ACHN (cell line): Measurements from ENCODE around the gene GRK5.

Experiments
- DNase-seq: peaks from one replicate; pipeline ENCODE4 v3.0.0-alpha.2; 2015
- in situ Hi-C: cut with HindIII; loops from 2 replicates; pipeline ENCODE4 v1.10.0; 2017; ENCODE audit warnings: low sequenced_read_pairs, low pct_ligation_motif_present, low pct_unique_long_range_greater_than_20kb

GRK5 gene

GRCh38 chr10:119340893-119341458, 133.6 kb downstream of the GRK5 start:
- no peak for DNase-seq
- in situ Hi-C loops: no loop called here

GRCh38 chr10:119341459-119342301, 134.3 kb downstream of the GRK5 start:
- DNase-seq: peak; percentile 54
- in situ Hi-C loops: no loop called here

DNA sequence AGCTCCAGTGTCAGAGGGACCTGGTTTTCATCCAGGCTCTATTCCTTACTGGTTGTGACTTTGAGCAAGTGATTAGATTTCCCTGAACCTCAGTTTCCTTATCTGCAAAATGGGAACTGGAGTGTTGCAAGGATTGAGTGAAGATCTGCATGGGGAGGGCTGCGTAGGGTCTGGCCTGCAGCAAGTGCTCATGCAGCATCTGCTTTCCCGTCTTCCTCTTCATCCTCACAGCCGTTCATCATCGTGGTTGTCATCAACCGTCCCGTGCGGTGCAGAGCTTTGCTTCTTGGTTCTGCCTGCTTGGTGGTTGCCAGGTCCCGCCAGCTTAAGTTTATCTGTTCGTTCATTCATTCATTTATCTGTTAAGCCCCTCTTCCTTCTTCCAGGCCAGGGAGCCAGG, 135.0 kb downstream of the GRK5 start:
- DNase-seq: no peak
- in situ Hi-C loops: no loop called here

- in situ Hi-C loops: no loop called here
These were observed 135.7 kb downstream of the GRK5 start for GRCh38 chr10:119343011-119343601.

GRCh38 chr10:119344381-119344780, 137.0 kb downstream of the GRK5 start:
- in situ Hi-C loops: no loop called here
- no peak for DNase-seq

More at GRCh38 chr10:119343011-119343601, 135.7 kb downstream of the GRK5 start:
- DNase-seq: no peak

GRCh38 chr10:119346095-119346832, 138.9 kb downstream of the GRK5 start:
- in situ Hi-C loops: no loop called here
- no peak for DNase-seq

DNA sequence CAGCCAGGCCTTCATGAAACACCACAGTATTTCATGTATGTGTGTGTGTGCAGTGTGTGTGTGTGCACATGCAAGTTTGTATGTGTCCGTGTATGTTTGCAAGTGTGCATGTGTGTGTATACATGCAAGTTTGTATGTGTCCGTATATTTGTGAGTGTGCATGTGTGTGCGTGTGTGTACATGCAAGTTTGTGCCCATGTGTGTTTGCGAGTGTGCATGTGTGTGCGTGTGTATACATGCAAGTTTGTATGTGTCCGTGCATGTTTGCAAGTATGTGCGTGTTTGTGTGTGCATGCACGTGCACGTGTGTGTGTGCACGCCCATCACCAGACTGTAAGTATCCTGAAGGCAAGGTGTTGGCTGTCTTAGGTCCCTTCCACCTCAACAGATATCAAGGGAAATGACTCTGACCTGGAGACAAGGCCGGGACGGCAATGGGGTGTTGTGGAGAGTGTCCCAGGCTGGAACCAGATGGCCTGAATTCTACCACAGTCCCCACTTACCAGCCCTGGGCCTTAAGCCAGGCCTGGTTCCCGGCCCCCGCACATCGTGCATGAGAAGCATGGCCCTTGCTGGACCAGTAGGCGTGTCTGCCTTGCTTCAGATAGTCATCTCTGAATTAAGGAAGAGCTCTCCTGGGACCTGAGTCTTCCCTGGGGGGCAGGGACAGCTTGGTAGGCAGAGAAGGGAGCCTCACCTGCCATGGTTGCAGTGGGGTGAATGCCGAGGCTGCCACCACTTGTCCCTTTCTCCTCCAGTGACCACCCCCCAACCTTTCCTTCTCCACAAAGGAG, 140.0 kb downstream of the GRK5 start:
- no peak for DNase-seq
- in situ Hi-C loops: no loop called here

GRCh38 chr10:119348106-119348505, 140.7 kb downstream of the GRK5 start:
- in situ Hi-C loops: no loop called here
- DNase-seq: no peak

- DNase-seq: no peak
- in situ Hi-C loops: no loop called here
These were observed 141.3 kb downstream of the GRK5 start for GRCh38 chr10:119348516-119349240.

DNA sequence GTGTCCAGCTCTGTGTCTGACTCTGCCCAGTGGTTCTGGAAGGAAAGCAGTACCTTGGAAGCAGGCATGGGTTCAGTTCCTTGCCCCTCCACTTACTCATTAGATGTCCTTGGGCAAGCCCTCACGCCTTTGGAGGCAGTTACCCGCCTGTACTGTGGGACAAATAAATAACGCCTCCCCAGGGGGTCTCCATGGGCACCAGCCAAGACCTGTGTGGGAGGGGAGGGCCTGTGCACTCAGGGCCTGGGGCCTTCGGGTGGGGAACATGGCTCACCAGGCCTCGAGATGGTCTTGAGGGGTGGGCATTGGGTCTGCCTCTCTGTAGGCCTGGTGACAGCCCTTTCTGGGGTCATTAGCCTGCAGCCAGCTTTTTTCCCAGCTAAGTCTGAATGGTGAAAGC, 142.0 kb downstream of the GRK5 start:
- DNase-seq: no peak
- in situ Hi-C loops: no loop called here

GRCh38 chr10:119349937-119350501, 142.6 kb downstream of the GRK5 start:
- DNase-seq: no peak
- in situ Hi-C loops: no loop called here

DNA sequence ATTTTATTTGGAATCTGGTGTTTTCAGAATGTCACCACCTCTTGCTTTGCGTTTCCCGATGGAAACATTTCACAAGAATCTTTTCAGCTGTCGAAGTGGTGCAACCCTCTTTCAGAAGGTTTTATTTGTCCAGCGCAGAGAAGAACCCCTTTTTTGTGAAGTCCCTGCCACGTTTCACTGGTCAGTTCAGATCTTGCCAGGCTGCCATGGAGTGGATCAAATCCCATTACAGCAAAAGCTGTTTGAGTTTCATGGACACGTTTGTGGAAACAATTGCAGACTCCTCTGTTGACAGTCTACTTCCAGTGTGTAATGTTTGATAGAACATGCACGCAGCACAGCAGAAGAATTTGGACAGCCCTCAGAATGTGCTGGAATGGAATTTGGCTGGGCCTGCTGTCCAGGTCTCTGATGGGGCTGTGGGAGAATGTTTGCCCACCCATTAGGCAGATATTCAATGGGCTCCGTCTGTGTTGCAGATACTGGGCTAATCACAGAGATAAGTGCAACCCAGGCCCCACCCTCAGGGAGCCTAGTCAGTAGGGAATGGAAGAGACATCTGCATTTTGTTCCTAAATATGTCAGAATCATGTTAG, 143.2 kb downstream of the GRK5 start:
- DNase-seq: no peak
- in situ Hi-C loops: no loop called here

DNA sequence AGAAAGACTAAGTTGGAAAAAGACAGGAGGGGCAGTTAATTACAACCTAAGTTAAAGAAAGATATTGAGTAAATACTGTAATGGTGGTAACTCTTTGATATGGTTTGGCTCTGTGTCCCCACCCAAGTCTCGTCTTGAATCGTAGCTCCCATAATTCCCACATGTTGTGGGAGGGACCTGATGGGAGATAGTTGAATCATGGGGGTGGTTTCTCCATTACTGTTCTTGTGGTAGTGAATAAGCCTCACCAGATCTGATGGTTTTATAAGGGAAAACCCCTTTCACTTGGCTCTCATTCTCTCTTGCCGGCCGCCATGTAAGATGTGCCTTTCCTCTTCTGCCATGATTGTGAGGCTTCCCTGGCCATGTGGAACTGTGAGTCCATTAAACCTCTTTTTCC, 143.8 kb downstream of the GRK5 start:
- in situ Hi-C loops: no loop called here

GRCh38 chr10:119352042-119352441, 144.7 kb downstream of the GRK5 start:
- in situ Hi-C loops: no loop called here
- DNase-seq: no peak

More for the DNA sequence above, 143.8 kb downstream of the GRK5 start:
- no peak for DNase-seq

GRCh38 chr10:119352807-119353206, 145.4 kb downstream of the GRK5 start:
- in situ Hi-C loops: no loop called here
- DNase-seq: no peak

- DNase-seq: no peak
- in situ Hi-C loops: no loop called here
These were observed 146.1 kb downstream of the GRK5 start for GRCh38 chr10:119353421-119353820.

GRCh38 chr10:119355930-119356329, 148.6 kb downstream of the GRK5 start:
- peak; percentile 26 for DNase-seq
- in situ Hi-C loops: no loop called here
